DND-41 (cell line): ENCODE results near the gene C17orf114.

ENCODE experiments used
- ATAC-seq: fragments of 200-7000 bp; cut with Tn5 transposase; 3 replicates; pipeline ENCODE4 v1.9.1; 2021; ENCODE audit warnings: low read depth; ENCODE audit not compliant: insufficient read depth
- DNase-seq: peaks from one replicate; pipeline ENCODE4 v3.0.0-alpha.2; 2020
- H2AFZ ChIP-seq: 2 replicates; pipeline ENCODE4 v1.6.0; 2012; ENCODE audit warnings: low read depth, low read length
- H3K27ac ChIP-seq: 2 replicates; pipeline ENCODE4 v1.5.1; 2012; ENCODE audit warnings: low read length, inconsistent platforms
- H3K27me3 ChIP-seq: fragments of 200-600 bp; sonication (generic); 2 replicates; pipeline ENCODE4 v1.6.0; 2012; ENCODE audit warnings: low read length, mild to moderate bottlenecking, inconsistent platforms; ENCODE audit not compliant: insufficient read depth, poor library complexity
- H3K36me3 ChIP-seq: 2 replicates; pipeline ENCODE4 v1.5.1; 2012; ENCODE audit warnings: low read length, inconsistent platforms; ENCODE audit not compliant: insufficient read depth
- H3K4me1 ChIP-seq: 2 replicates; pipeline ENCODE4 v1.5.1; 2012; ENCODE audit warnings: mild to moderate bottlenecking, low read length; ENCODE audit not compliant: insufficient read depth
- H3K4me2 ChIP-seq: 2 replicates; pipeline ENCODE4 v1.6.0; 2012; ENCODE audit warnings: mild to moderate bottlenecking, moderate library complexity, low read length, inconsistent platforms; ENCODE audit not compliant: insufficient read depth
- H3K4me3 ChIP-seq, 2 experiments: fragments of 200-600 bp in 1 of 2; shearing (Covaris generic) in 1 of 2; 2 replicates each; pipeline ENCODE4 v1.5.1; 2012 to 2016; ENCODE audit warnings: inconsistent platforms in 2 of 2, low read length in 2 of 2, mild to moderate bottlenecking in 2 of 2, low read depth in 1 of 2, moderate library complexity in 1 of 2
- H3K79me2 ChIP-seq: 2 replicates; pipeline ENCODE4 v1.6.0; 2012; ENCODE audit warnings: low read length, inconsistent platforms; ENCODE audit not compliant: insufficient read depth
- H3K9ac ChIP-seq: 2 replicates; pipeline ENCODE4 v1.6.0; 2012; ENCODE audit warnings: low read depth, mild to moderate bottlenecking, inconsistent platforms, low read length, moderate library complexity
- H3K9me3 ChIP-seq: 2 replicates; pipeline ENCODE4 v1.5.1; 2012; ENCODE audit warnings: low read length, moderate library complexity, mild to moderate bottlenecking, inconsistent platforms; ENCODE audit not compliant: insufficient read depth, severe bottlenecking
- H4K20me1 ChIP-seq: 2 replicates; pipeline ENCODE4 v1.6.0; 2012; ENCODE audit warnings: low read length; ENCODE audit not compliant: insufficient read depth
- CTCF ChIP-seq: IDR thresholded peaks from 2 replicates; pipeline ENCODE4 v1.5.1; 2012; ENCODE audit warnings: borderline replicate concordance, low read length, moderate library complexity, mild to moderate bottlenecking; ENCODE audit not compliant: poor library complexity, severe bottlenecking; ENCODE audit errors: extremely low read depth
- EZH2 ChIP-seq: IDR thresholded peaks from 3 replicates; pipeline ENCODE4 v1.6.1; 2012; ENCODE audit warnings: borderline replicate concordance, low read depth, mild to moderate bottlenecking, moderate library complexity, low read length, inconsistent platforms; ENCODE audit not compliant: severe bottlenecking

C17orf114 gene

GRCh38 chr17:4822835-4823234 is 20.7 kb upstream of the C17orf114 start:
- H3K27ac ChIP-seq, result no peak overlapping the region
- DNase-seq (no peak), ATAC-seq (no peak)
- no peak overlapping the region for H3K9ac ChIP-seq
- no peaks in the 10 kb centered on the region for H3K36me3 ChIP-seq
- H3K4me1 ChIP-seq, result no peaks in the 10 kb centered on the region
- no peaks in the 10 kb centered on the region for H3K79me2 ChIP-seq
- no peak overlapping the region for H3K4me2 ChIP-seq
- TF ChIP-seq CTCF (no peak), EZH2 (no peak)
- H2AFZ ChIP-seq, result no peak overlapping the region
- H3K4me3 ChIP-seq, result no peak overlapping the region
- no peaks in the 10 kb centered on the region for H3K9me3 ChIP-seq
- H3K27me3 ChIP-seq, result no peaks in the 10 kb centered on the region
- H4K20me1 ChIP-seq, result no peaks in the 10 kb centered on the region

GRCh38 chr17:4818276-4818675 is 16.1 kb upstream of the C17orf114 start:
- Histone ChIP-seq H3K36me3 (no peaks in the 10 kb centered on the region), H3K4me3 (no peak overlapping the region), H3K27me3 (no peaks in the 10 kb centered on the region), H3K9ac (no peak overlapping the region), H2AFZ (no peak overlapping the region), H3K79me2 (no peaks in the 10 kb centered on the region), H3K27ac (no peak overlapping the region), H4K20me1 (no peaks in the 10 kb centered on the region), H3K4me2 (no peak overlapping the region), H3K4me1 (no peaks in the 10 kb centered on the region), H3K9me3 (no peaks in the 10 kb centered on the region)
- TF ChIP-seq EZH2, result no peak
- no peak for TF ChIP-seq CTCF
- ATAC-seq, result no peak
- no peak for DNase-seq

- Histone ChIP-seq H3K36me3 (no peaks in the 10 kb centered on the region), H3K27ac (no peak overlapping the region), H3K79me2 (no peaks in the 10 kb centered on the region), H3K4me2 (no peak overlapping the region), H4K20me1 (no peaks in the 10 kb centered on the region), H2AFZ (no peak overlapping the region), H3K9me3 (no peaks in the 10 kb centered on the region), H3K9ac (no peak overlapping the region), H3K27me3 (no peaks in the 10 kb centered on the region), H3K4me3 (no peak overlapping the region), H3K4me1 (no peaks in the 10 kb centered on the region)
- ATAC-seq (no peak), DNase-seq (no peak)
- no peak for TF ChIP-seq CTCF
- TF ChIP-seq EZH2, result no peak
Measured at GRCh38 chr17:4816826-4817225, 14.7 kb upstream of the C17orf114 start.
